Endothelial cell of umbilical vein (primary cell): ENCODE results near the gene SLC44A3.

Experiments used
- EZH2 ChIP-seq: IDR thresholded peaks from 2 replicates; pipeline ENCODE4 v1.6.1; 2012; ENCODE audit warnings: borderline replicate concordance, low read depth, mild to moderate bottlenecking, moderate library complexity, low read length, inconsistent platforms; ENCODE audit not compliant: severe bottlenecking
- GATA2 ChIP-seq: IDR thresholded peaks from 2 replicates; pipeline ENCODE4 v1.7.0; 2011; ENCODE audit warnings: low read depth, mild to moderate bottlenecking, moderate library complexity, mixed read lengths, low read length; ENCODE audit not compliant: insufficient read length, insufficient read depth
- MAX ChIP-seq: IDR thresholded peaks from 2 replicates; pipeline ENCODE4 v1.6.1; 2011; ENCODE audit not compliant: insufficient read depth, insufficient read length
- MYC ChIP-seq: IDR thresholded peaks from one replicate; pipeline ENCODE4 v1.6.1; 2011; ENCODE audit warnings: mild to moderate bottlenecking, low read depth, low read length
- POLR2A ChIP-seq: IDR thresholded peaks from 2 replicates; pipeline ENCODE4 v1.6.1; 2012; ENCODE audit warnings: low read depth, mild to moderate bottlenecking, control low read depth, low read length
- POLR2AphosphoS5 ChIP-seq: IDR thresholded peaks from 2 replicates; pipeline ENCODE4 v1.6.1; 2012; ENCODE audit warnings: low read depth, mild to moderate bottlenecking, control low read depth, low read length, moderate library complexity; ENCODE audit not compliant: insufficient read depth
- TF ChIP-seq, protein P1 (sequence below), 2 donors: IDR thresholded peaks; 1 replicate in 1 of 2; 2 replicates in 1 of 2; pipeline ENCODE4 v1.5.1; 2011; ENCODE audit warnings: low read length in 2 of 2, mild to moderate bottlenecking in 2 of 2, moderate library complexity in 2 of 2, control low read depth in 1 of 2, inconsistent platforms in 1 of 2, low read depth in 1 of 2; ENCODE audit not compliant: insufficient read depth in 1 of 2; ENCODE audit errors: extremely low read depth in 1 of 2

GRCh38 chr1:94865360-94865759 lies 45.2 kb downstream of the SLC44A3 start:
- TF ChIP-seq, protein P1, sequence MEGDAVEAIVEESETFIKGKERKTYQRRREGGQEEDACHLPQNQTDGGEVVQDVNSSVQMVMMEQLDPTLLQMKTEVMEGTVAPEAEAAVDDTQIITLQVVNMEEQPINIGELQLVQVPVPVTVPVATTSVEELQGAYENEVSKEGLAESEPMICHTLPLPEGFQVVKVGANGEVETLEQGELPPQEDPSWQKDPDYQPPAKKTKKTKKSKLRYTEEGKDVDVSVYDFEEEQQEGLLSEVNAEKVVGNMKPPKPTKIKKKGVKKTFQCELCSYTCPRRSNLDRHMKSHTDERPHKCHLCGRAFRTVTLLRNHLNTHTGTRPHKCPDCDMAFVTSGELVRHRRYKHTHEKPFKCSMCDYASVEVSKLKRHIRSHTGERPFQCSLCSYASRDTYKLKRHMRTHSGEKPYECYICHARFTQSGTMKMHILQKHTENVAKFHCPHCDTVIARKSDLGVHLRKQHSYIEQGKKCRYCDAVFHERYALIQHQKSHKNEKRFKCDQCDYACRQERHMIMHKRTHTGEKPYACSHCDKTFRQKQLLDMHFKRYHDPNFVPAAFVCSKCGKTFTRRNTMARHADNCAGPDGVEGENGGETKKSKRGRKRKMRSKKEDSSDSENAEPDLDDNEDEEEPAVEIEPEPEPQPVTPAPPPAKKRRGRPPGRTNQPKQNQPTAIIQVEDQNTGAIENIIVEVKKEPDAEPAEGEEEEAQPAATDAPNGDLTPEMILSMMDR (IDR thresholded peaks at IDR 0.05; ENCODE audit: extremely low read depth in 1 of 2, insufficient read depth in 1 of 2, low read depth in 1 of 2, low read length in 2 of 2) = no peak
- TF ChIP-seq EZH2 (no peak), POLR2A (no peak), MAX (no peak), GATA2 (no peak), POLR2AphosphoS5 (no peak), MYC (no peak)
